Measurements from ENCODE around the gene GRM2. TPM values are rescaled to one million over a fixed set of nuclear protein-coding genes. Genes with fewer than 3 reads are reported as not detected.

The GRM2 gene
- total RNA-seq, 2 donors from 2014 or later = 0.32 to 5.5 TPM

DNA sequence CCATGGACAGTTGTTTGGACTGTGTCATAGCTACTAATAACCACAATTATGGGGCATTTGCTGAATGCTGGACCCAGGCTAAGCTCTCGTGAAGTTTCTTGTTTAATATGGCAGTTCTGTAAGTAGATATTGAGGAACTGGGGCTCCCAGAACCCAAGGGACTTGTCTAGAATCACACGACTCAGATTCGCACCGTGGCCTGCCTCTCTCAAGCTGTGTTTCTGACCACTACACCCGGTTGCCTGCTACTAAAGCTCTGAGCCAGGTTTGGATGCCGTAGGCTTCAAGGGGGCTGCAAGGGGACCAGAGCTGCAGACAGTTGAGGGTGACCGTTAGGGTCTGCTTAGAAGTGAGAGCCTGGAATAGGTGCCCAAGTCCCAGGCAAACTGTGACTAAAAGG is 24.3 kb upstream of the GRM2 start:
- Histone ChIP-seq H3K9me3 (no peaks in the 10 kb centered on the region), H3K27ac (no peak overlapping the region), H3K4me1 (replicated peaks) (peaks cover 5% of the 10 kb centered on the region), H3K4me3 (no peak overlapping the region), H3K27me3 (replicated peaks; ENCODE audit: insufficient read depth) (no peaks in the 10 kb centered on the region), H3K36me3 (peaks cover 0 to 6% of the 10 kb centered on the region in 2 donors)
- DNase-seq (ENCODE audit: low spot score) = no peak
- intact Hi-C loops (cut with DNase I) = no loop called here
- TF ChIP-seq POLR2A (IDR thresholded peaks at IDR 0.05) (no peak), POLR2AphosphoS5 (IDR thresholded peaks at IDR 0.05) (no peak)
- TF ChIP-seq, protein P1, sequence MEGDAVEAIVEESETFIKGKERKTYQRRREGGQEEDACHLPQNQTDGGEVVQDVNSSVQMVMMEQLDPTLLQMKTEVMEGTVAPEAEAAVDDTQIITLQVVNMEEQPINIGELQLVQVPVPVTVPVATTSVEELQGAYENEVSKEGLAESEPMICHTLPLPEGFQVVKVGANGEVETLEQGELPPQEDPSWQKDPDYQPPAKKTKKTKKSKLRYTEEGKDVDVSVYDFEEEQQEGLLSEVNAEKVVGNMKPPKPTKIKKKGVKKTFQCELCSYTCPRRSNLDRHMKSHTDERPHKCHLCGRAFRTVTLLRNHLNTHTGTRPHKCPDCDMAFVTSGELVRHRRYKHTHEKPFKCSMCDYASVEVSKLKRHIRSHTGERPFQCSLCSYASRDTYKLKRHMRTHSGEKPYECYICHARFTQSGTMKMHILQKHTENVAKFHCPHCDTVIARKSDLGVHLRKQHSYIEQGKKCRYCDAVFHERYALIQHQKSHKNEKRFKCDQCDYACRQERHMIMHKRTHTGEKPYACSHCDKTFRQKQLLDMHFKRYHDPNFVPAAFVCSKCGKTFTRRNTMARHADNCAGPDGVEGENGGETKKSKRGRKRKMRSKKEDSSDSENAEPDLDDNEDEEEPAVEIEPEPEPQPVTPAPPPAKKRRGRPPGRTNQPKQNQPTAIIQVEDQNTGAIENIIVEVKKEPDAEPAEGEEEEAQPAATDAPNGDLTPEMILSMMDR (IDR thresholded peaks at IDR 0.05) = no peak
- 74% methylated on average over 7 of the region's 7 CpGs for WGBS

DNA sequence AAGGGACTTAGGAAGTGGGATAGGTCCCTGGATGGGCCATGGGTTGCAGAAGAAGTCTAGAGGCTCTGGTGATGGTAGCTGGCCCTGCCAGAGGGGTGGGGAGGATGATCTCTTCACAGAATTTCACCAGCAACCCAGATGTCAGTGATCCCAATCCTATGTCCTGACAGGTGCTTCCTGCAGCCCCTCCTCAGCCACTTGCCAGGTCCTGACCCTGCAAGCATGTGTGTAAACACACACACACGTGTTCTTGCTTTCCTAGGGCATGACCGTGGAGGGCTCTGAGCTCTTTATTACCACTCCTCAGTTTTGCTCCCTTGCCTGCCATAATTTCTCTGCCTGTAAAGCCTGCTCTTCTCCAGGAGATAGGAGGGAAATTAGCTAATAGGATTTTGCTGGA is 23.3 kb upstream of the GRM2 start:
- intact Hi-C loops (cut with DNase I) = no loop called here
- TF ChIP-seq POLR2A (IDR thresholded peaks at IDR 0.05) = no peak
- TF ChIP-seq POLR2AphosphoS5 (IDR thresholded peaks at IDR 0.05) = no peak
- TF ChIP-seq, protein P1 (IDR thresholded peaks at IDR 0.05) = no peak
- H3K27ac ChIP-seq = no peak overlapping the region
- no peak overlapping the region for H3K4me3 ChIP-seq
- WGBS = 73% methylated on average over 2 of the region's 2 CpGs
- no peaks in the 10 kb centered on the region for H3K9me3 ChIP-seq
- DNase-seq (ENCODE audit: low spot score) = no peak
- peaks cover 0 to 6% of the 10 kb centered on the region in 2 donors for H3K36me3 ChIP-seq
- H3K4me1 ChIP-seq (replicated peaks) = peaks cover 5% of the 10 kb centered on the region
- no peaks in the 10 kb centered on the region for H3K27me3 ChIP-seq (replicated peaks; ENCODE audit: insufficient read depth)

DNA sequence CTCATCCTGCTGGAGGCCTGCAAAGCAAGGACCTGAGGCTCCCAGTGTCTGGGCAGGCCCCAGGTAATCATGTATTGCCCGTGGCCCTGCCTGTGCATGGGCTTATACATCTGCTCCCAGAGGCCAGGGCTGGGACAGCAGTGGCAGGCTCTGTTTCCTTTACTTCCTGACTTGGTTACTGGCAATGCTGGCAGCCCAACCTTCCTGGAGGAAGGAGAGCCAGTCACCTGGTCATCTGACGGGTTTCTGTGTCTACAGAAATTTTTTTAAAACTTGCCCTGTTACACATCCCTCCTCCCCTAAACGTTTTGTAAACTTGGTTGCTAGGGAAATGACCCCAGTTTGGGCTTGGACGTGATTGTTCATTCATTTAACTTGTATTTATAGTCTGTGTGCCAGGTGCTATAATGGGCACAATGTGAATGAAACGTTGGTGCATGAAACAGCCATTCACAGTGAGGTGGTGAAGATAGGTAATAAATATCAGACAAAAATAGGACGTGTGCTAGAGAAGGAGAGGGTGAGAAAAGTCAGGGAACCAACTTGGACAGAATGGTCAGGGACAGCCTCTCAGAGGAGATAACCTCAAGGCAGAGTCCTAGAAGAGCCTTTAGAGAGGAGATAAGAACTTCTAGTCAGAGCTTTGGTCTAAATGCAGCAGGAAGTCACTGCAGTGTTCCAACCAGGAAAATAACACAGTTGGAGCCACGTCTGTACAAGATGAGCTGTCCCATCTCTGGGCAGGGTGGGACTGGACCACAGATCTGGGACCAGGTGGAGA is 21.7 kb upstream of the GRM2 start:
- Histone ChIP-seq H3K36me3 (peaks cover 0 to 6% of the 10 kb centered on the region in 2 donors), H3K4me3 (no peak overlapping the region), H3K27ac (peak overlapping the region; percentile 2 to 38), H3K4me1 (replicated peaks) (peaks cover 5% of the 10 kb centered on the region), H3K9me3 (no peaks in the 10 kb centered on the region), H3K27me3 (replicated peaks; ENCODE audit: insufficient read depth) (no peaks in the 10 kb centered on the region)
- no peak for TF ChIP-seq POLR2A (IDR thresholded peaks at IDR 0.05)
- TF ChIP-seq, protein P1 (IDR thresholded peaks at IDR 0.05) = peak in 1 of 4 experiments; percentile 17
- TF ChIP-seq POLR2AphosphoS5 (IDR thresholded peaks at IDR 0.05) = peak; percentile 48
- DNase-seq (ENCODE audit: low spot score) = peak; percentile 19
- WGBS = 44% methylated on average over 7 of the region's 7 CpGs
- intact Hi-C loops (cut with DNase I) = no loop called here

DNA sequence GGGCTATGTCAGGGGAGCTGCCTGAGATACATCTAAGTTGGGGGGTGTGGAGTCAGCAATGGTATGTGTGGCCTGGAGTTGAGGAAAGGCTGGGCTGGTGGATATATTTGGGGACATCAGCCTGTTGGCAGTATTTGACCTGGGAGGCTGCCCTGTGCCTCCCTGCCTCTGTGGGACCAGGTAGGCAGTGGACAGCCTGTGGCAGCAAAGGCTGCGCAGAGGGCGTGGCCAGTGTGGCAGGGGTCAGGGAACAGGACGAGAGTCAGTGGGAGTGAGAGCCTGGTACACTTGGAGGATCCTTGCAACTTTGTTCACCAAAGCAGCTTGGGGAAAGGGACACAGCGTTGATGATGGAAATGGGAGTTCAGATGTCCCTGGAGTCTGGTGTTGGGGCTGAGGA is 20.8 kb upstream of the GRM2 start:
- Histone ChIP-seq H3K4me1 (replicated peaks) (peaks cover 5% of the 10 kb centered on the region), H3K27me3 (replicated peaks; ENCODE audit: insufficient read depth) (no peaks in the 10 kb centered on the region), H3K4me3 (no peak overlapping the region), H3K9me3 (no peaks in the 10 kb centered on the region), H3K36me3 (peaks cover 0 to 6% of the 10 kb centered on the region in 2 donors), H3K27ac (peak overlapping the region in 1 of 2 donors; percentile 2)
- 83% methylated on average over 4 of the region's 4 CpGs for WGBS
- intact Hi-C loops (cut with DNase I) = no loop called here
- DNase-seq (ENCODE audit: low spot score) = no peak
- TF ChIP-seq POLR2A (IDR thresholded peaks at IDR 0.05) (no peak), POLR2AphosphoS5 (IDR thresholded peaks at IDR 0.05) (no peak)
- TF ChIP-seq, protein P1 (IDR thresholded peaks at IDR 0.05) = no peak

Data from prostate gland (tissue), 2 donors.